Measurements from ENCODE around the gene NUDT3.
"Not testable (repeated sequence)": the region's sequence is repeated elsewhere in the genome, so short reads cannot be mapped to it uniquely, and the experiment has no call there.

DNA sequence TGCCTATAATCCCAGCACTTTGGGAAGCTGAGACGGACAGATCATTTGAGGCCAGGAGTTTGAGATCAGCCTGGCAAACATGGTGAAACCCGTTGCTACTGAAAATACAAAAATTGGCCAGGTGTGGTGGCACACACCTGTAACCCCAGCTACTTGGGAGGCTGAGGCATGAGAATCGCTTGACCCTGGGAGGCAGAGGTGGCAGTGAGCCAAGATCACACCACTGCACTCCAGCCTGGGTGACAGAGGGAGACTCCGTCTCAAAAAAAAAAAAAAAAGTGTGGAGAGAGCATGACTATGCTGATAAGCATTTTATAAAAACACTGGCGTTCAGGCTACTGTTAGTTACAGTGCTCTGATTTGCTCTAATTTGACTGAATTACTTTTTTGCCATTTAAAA is 14.9 kb downstream of the NUDT3 start:
- TF ChIP-seq POLR2AphosphoS5, POLR2A (IDR thresholded peaks at IDR 0.05): not testable (repeated sequence)
- TF ChIP-seq, protein P1, sequence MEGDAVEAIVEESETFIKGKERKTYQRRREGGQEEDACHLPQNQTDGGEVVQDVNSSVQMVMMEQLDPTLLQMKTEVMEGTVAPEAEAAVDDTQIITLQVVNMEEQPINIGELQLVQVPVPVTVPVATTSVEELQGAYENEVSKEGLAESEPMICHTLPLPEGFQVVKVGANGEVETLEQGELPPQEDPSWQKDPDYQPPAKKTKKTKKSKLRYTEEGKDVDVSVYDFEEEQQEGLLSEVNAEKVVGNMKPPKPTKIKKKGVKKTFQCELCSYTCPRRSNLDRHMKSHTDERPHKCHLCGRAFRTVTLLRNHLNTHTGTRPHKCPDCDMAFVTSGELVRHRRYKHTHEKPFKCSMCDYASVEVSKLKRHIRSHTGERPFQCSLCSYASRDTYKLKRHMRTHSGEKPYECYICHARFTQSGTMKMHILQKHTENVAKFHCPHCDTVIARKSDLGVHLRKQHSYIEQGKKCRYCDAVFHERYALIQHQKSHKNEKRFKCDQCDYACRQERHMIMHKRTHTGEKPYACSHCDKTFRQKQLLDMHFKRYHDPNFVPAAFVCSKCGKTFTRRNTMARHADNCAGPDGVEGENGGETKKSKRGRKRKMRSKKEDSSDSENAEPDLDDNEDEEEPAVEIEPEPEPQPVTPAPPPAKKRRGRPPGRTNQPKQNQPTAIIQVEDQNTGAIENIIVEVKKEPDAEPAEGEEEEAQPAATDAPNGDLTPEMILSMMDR (IDR thresholded peaks at IDR 0.05): not testable (repeated sequence)

Measured in transverse colon (tissue), 4 donors.